ENCODE results near the gene UNC13C. TPM values are rescaled to one million over a fixed set of nuclear protein-coding genes. Genes with fewer than 3 reads are reported as not detected.

Gene UNC13C
- total RNA-seq, 1 experiment from 2014 or later, result not detected

DNA sequence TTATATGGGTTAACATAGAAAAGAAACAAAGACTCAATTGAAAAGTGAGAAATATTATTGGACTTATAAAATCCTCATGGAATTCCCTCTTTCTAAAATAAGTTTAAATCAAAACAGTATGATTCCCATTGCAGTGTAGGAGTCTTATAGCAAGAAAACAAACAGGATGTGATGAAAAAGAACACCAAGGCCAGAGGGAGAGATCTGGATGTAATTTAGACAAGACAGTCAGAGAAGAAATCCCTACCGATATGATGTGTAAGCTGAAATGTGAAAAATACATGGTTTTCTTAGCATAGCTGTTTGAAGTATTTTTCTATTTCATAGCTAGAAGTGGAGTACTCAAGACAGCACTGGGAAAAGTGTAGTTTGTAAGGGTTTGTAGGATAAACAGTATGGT, 697.0 kb downstream of the UNC13C start (continued):
- TF ChIP-seq, protein P1, sequence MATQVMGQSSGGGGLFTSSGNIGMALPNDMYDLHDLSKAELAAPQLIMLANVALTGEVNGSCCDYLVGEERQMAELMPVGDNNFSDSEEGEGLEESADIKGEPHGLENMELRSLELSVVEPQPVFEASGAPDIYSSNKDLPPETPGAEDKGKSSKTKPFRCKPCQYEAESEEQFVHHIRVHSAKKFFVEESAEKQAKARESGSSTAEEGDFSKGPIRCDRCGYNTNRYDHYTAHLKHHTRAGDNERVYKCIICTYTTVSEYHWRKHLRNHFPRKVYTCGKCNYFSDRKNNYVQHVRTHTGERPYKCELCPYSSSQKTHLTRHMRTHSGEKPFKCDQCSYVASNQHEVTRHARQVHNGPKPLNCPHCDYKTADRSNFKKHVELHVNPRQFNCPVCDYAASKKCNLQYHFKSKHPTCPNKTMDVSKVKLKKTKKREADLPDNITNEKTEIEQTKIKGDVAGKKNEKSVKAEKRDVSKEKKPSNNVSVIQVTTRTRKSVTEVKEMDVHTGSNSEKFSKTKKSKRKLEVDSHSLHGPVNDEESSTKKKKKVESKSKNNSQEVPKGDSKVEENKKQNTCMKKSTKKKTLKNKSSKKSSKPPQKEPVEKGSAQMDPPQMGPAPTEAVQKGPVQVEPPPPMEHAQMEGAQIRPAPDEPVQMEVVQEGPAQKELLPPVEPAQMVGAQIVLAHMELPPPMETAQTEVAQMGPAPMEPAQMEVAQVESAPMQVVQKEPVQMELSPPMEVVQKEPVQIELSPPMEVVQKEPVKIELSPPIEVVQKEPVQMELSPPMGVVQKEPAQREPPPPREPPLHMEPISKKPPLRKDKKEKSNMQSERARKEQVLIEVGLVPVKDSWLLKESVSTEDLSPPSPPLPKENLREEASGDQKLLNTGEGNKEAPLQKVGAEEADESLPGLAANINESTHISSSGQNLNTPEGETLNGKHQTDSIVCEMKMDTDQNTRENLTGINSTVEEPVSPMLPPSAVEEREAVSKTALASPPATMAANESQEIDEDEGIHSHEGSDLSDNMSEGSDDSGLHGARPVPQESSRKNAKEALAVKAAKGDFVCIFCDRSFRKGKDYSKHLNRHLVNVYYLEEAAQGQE (IDR thresholded peaks at IDR 0.05; ENCODE audit: low read depth), result no peak
- no peak for TF ChIP-seq RAD21 (IDR thresholded peaks at IDR 0.05; ENCODE audit: low read depth)
- TF ChIP-seq, protein P2, sequence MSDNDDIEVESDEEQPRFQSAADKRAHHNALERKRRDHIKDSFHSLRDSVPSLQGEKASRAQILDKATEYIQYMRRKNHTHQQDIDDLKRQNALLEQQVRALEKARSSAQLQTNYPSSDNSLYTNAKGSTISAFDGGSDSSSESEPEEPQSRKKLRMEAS (IDR thresholded peaks at IDR 0.05), result no peak
- no peak for TF ChIP-seq SIN3A (IDR thresholded peaks at IDR 0.05; ENCODE audit: low read depth)
- TF ChIP-seq, protein P3, sequence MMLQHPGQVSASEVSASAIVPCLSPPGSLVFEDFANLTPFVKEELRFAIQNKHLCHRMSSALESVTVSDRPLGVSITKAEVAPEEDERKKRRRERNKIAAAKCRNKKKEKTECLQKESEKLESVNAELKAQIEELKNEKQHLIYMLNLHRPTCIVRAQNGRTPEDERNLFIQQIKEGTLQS (IDR thresholded peaks at IDR 0.05), result no peak
- TF ChIP-seq SP1 (IDR thresholded peaks at IDR 0.05; ENCODE audit: low read depth), result no peak

DNA sequence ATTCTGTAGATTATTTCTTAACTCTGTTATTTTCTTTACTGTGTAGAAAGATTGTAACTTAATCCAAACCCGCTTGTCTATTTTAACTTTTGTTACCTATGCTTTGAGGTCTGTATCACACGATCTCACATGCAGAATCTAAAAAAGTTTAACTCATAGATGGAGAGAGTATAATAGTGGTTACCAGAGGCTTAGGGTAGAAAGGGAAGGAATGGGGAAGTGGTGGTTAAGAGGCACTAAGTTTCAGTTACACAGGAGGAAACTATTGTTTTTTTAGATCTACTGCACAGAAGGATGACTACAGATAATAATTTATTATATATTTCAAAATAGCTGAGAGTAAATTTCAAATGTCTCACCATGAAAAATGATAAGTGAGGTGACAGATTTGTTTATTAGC, 703.3 kb downstream of the UNC13C start:
- H4K20me1 ChIP-seq (ENCODE audit: insufficient read depth), result no peaks in the 10 kb centered on the region; the same call in 1 of the 2 replicates
- H3K36me3 ChIP-seq (ENCODE audit: control insufficient read depth in 1 of 2, insufficient read depth in 2 of 2, low read length in 2 of 2), result no peaks in the 10 kb centered on the region
- H3K4me2 ChIP-seq (ENCODE audit: low read length), result no peak overlapping the region
- H3K9ac ChIP-seq (ENCODE audit: low read length), result no peak overlapping the region
- H2AFZ ChIP-seq (ENCODE audit: low read depth, low read length, poor library complexity, severe bottlenecking), result no peak overlapping the region
- H3K79me2 ChIP-seq (ENCODE audit: insufficient read depth, low read length), result no peaks in the 10 kb centered on the region
- no peaks in the 10 kb centered on the region for H3K4me1 ChIP-seq (ENCODE audit: control insufficient read depth in 1 of 2, insufficient read depth in 2 of 2, low read length in 2 of 2)
- H3K4me3 ChIP-seq (replicated peaks in 1 of 2; ENCODE audit: low read depth in 1 of 2, low read length in 2 of 2), result no peak overlapping the region
- ChIA-PET CTCF (no interaction called here), RAD21 (ENCODE audit: low non-redundant PET in 1 of 2, low total read pairs in 2 of 2, uncharacterized antibody in 2 of 2, unreplicated experiment in 2 of 2) (no interaction called here), POLR2A (no interaction called here)
- H3K27ac ChIP-seq (ENCODE audit: low read depth, low read length), result no peak overlapping the region
- intact Hi-C loops (cut with micrococcal nuclease), result no loop called here
- no TSS peak for BruUV-seq (replicated peaks)
- ATAC-seq, result no peak
- no peaks in the 10 kb centered on the region for H3K27me3 ChIP-seq (ENCODE audit: insufficient read depth, low read length)
- no peaks in the 10 kb centered on the region for H3K9me2 ChIP-seq (ENCODE audit: insufficient read depth)
- TF ChIP-seq EZH2 (IDR thresholded peaks at IDR 0.05) (no peak), CEBPB (IDR thresholded peaks at IDR 0.05; ENCODE audit: low read depth) (no peak), ZFX (IDR thresholded peaks at IDR 0.05) (no peak), POLR2A (IDR thresholded peaks at IDR 0.05; ENCODE audit: borderline replicate concordance, extremely low read depth, insufficient read depth, insufficient read length) (no peak), ELF1 (IDR thresholded peaks at IDR 0.05; ENCODE audit: borderline replicate concordance, low read depth) (no peak), SP1 (IDR thresholded peaks at IDR 0.05; ENCODE audit: low read depth) (no peak)
- no peak for DNase-seq (ENCODE audit: low read depth, low spot score)
- H3K9me3 ChIP-seq (ENCODE audit: control insufficient read depth in 1 of 2, insufficient read depth in 1 of 2, low read depth in 1 of 2, low read length in 2 of 2), result peaks cover 0 to 14% of the 10 kb centered on the region in 2 experiments; a peak in 2 of 4 replicates

Other genes starting within 250 kb of the UNC13C start
- 5.8 TPM for gene WDR72, start 218.8 kb upstream of the UNC13C start, total RNA-seq (2021; ENCODE audit: unreplicated experiment)

Measured in HCT116 (cell line).